ENCODE results near the gene AQP1. TPM values are rescaled to one million over a fixed set of nuclear protein-coding genes. Genes with fewer than 3 reads are reported as not detected.

The AQP1 gene
- total RNA-seq, 1 donor from 2014 or later, result 6.0 TPM

DNA sequence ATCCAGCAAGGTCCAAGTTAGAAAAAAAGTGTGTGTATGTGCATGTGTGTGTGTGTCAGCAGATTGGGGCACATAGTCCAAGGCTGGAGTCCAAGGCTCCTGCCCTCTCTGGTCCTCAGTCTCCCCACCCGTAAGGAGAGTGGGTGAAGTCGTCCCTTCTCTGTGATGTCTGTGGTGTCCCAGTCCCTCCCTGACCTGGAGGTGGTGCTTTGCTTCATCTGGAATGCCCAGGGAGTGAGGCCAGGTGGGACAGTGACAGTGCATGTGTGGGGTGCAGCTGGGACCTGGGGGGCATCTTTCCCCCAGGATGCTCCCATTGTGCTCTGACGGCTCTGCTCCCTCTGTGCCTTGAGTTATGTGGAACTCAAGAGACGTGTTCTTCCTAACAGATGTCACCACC, 18.0 kb downstream of the AQP1 start:
- no peak for DNase-seq (ENCODE audit: extremely low spot score, unreplicated experiment)
- no peaks in the 10 kb centered on the region for H3K9me3 Mint-ChIP-seq

DNA sequence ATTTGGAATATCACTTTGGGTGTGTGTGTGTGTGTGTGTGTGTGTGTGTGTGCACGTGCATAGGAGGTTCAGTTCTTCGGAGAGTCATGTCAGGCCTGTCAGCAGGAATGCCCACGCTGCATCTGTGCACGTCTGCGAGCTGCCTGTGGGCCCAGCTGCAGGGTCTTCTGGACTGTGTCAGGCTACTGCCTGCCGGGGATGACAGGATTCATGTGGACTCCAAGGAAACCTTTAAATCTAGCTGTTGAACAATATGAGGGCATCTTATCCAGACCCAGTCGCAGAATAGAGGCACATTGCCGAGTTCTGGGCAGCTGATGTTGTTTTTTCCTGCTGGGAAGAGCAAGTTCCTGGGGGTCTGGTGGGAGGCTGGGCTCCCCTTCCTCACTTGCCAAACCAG, 19.0 kb downstream of the AQP1 start:
- no peak for DNase-seq (ENCODE audit: extremely low spot score, unreplicated experiment)
- no peaks in the 10 kb centered on the region for H3K9me3 Mint-ChIP-seq
- no peaks in the 10 kb centered on the region for H3K36me3 Mint-ChIP-seq
- peak overlapping the region; percentile 34 for H3K27ac Mint-ChIP-seq
- peaks cover 21% of the 10 kb centered on the region for H3K4me1 Mint-ChIP-seq (ENCODE audit: unreplicated experiment)
- H3K4me3 Mint-ChIP-seq, result no peak overlapping the region
- peaks cover 3% of the 10 kb centered on the region for H3K27me3 Mint-ChIP-seq
- TF ChIP-seq, protein P1, sequence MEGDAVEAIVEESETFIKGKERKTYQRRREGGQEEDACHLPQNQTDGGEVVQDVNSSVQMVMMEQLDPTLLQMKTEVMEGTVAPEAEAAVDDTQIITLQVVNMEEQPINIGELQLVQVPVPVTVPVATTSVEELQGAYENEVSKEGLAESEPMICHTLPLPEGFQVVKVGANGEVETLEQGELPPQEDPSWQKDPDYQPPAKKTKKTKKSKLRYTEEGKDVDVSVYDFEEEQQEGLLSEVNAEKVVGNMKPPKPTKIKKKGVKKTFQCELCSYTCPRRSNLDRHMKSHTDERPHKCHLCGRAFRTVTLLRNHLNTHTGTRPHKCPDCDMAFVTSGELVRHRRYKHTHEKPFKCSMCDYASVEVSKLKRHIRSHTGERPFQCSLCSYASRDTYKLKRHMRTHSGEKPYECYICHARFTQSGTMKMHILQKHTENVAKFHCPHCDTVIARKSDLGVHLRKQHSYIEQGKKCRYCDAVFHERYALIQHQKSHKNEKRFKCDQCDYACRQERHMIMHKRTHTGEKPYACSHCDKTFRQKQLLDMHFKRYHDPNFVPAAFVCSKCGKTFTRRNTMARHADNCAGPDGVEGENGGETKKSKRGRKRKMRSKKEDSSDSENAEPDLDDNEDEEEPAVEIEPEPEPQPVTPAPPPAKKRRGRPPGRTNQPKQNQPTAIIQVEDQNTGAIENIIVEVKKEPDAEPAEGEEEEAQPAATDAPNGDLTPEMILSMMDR (conservative IDR thresholded peaks at IDR 0.05), result no peak

More for the DNA sequence above, 18.0 kb downstream of the AQP1 start:
- H3K4me3 Mint-ChIP-seq, result no peak overlapping the region
- no peak overlapping the region for H3K27ac Mint-ChIP-seq
- H3K4me1 Mint-ChIP-seq (ENCODE audit: unreplicated experiment), result peaks cover 21% of the 10 kb centered on the region
- H3K36me3 Mint-ChIP-seq, result no peaks in the 10 kb centered on the region
- TF ChIP-seq, protein P1 (conservative IDR thresholded peaks at IDR 0.05), result no peak
- H3K27me3 Mint-ChIP-seq, result peaks cover 3% of the 10 kb centered on the region

DNA sequence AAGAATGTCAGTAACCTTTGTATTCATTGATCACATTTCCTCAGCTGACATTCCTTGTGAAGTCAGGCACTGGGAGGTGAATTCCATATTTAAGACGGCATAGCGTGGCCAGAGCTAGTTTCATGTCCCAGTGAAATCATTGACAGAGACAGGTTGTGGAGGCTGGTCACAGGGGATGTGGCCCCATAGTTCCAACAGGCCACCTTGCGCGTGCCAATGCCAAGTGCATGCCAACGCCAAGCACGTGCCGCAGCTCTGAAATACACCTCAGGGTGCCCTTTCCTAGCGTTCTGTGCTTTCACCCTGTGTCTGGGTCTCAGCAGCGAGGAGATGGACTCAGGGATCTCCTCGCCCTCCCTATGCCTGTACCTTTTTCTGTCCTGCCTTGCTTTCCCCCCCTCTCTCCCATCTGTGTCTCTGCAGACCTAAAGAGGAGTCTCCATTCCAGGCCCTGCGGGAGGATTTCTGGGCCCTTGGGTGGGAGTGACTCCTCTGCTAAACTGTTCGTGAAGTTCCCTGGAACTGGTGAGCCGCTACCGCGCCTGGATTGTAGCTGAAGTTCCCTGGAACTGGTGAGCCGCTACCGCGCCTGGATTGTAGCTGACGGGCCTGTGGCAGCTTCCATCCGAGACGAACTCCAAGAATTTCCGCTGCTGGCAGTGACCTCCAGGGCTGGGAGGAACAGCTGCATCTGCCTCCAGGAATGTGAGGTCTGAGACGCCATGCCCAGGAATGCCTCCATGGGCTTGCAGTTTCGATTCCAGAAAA, 19.7 kb downstream of the AQP1 start:
- H3K27ac Mint-ChIP-seq, result no peak overlapping the region
- TF ChIP-seq, protein P1 (conservative IDR thresholded peaks at IDR 0.05), result no peak
- no peaks in the 10 kb centered on the region for H3K9me3 Mint-ChIP-seq

DNA sequence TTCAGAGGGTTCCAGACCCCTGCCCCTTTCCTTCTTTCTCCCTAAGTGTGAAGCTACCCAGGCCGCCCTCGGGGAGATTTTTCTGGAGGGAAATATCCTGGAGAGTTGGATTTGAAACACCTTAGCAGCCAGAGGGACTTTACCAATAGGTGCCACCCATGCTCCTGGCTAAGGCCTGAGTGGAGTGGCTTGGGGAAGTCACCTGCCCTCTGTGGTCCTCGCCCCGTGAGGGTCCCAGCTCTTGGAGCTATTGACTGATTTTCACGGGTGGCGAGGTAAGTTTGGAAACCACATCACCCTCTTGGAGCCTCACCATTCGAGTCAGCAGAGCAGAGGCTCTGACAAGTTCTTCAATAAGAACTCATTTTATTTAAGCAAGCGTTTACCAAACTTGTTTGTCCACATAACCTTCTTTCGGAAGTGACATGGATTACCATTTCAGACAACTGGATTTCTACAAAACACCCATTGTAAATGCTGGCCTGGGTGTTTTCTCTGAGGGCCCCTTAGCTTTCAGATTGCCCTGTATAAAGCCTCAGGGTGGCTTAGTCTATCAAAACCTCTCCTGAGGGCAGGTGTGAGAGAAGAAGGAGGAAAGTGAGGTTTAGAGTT, 20.4 kb downstream of the AQP1 start:
- Mint-ChIP-seq H3K27ac (peak overlapping the region; percentile 86), H3K27me3 (peaks cover 3% of the 10 kb centered on the region), H3K4me1 (ENCODE audit: unreplicated experiment) (peaks cover 21% of the 10 kb centered on the region), H3K36me3 (no peaks in the 10 kb centered on the region), H3K9me3 (no peaks in the 10 kb centered on the region), H3K4me3 (no peak overlapping the region)
- TF ChIP-seq, protein P1 (conservative IDR thresholded peaks at IDR 0.05), result no peak
- no peak for DNase-seq (ENCODE audit: extremely low spot score, unreplicated experiment)

More for the DNA sequence above, 19.7 kb downstream of the AQP1 start:
- H3K4me3 Mint-ChIP-seq, result no peak overlapping the region
- peaks cover 21% of the 10 kb centered on the region for H3K4me1 Mint-ChIP-seq (ENCODE audit: unreplicated experiment)
- DNase-seq (ENCODE audit: extremely low spot score, unreplicated experiment), result no peak
- peaks cover 3% of the 10 kb centered on the region for H3K27me3 Mint-ChIP-seq
- H3K36me3 Mint-ChIP-seq, result no peaks in the 10 kb centered on the region

DNA sequence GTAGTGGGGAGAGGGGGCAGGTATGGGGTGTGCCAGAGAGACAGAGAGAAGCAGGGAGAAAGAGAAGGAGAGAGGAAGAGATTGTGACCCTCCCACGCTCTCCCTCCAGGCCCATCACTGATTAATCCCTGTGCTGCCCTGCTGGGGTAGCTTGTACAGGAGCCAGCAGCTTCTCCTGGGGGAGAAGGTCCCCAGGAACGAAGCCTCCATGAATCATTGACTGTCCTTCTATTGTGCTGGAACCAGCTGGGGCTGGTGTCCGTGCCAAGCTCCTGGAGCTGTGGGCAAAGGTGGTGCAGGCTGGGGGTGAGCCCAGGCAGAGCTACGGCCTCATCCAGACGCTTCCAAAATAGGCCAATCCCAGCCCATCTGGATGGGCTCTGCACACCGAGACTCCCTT, 20.9 kb downstream of the AQP1 start:
- H3K27me3 Mint-ChIP-seq, result peaks cover 3% of the 10 kb centered on the region
- no peak overlapping the region for H3K4me3 Mint-ChIP-seq
- no peaks in the 10 kb centered on the region for H3K36me3 Mint-ChIP-seq
- H3K27ac Mint-ChIP-seq, result peak overlapping the region; percentile 86
- TF ChIP-seq, protein P1 (conservative IDR thresholded peaks at IDR 0.05), result no peak
- no peaks in the 10 kb centered on the region for H3K9me3 Mint-ChIP-seq
- no peak for DNase-seq (ENCODE audit: extremely low spot score, unreplicated experiment)
- peaks cover 21% of the 10 kb centered on the region for H3K4me1 Mint-ChIP-seq (ENCODE audit: unreplicated experiment)

All from type B pancreatic cell (in vitro differentiated cells).